Measurements from ENCODE around the gene MT1M. TPM values are rescaled to one million over a fixed set of nuclear protein-coding genes. Genes with fewer than 3 reads are reported as not detected.

MT1M gene
- polyA plus RNA-seq, 2 of the 4 experiments (the other 2 are of a cell fraction) = not detected

DNA sequence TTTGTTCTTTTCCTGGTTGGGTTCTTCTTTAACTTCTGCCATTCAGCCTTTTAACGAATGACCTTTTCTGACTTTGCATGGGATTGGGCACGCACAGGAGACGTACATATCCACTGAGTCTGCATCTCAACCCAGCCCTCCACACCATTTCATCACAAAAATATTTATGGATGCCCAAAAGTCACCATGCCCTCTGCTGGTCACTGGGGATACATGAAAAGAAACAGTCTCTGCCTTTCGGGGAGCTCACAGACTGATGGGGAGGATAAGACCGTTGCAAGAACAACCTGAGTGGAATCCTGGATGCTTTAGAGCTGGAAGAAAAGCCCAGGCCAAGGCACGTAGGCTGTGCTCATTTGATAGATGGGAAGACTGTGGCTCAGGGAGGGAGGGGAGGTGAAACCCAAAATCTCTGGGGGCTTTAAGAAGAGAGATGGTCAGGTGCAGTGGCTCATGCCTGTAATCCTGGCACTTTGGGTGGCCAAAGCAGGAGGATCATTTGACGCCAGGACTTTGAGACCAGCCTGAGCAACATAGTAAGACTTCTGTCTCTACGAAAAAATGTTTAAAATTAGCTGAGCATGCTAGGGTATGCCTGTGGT, 32.0 kb upstream of the MT1M start:
- ChIA-PET POLR2A (interaction anchor here (0.6 to 1.0 kb wide), 3 partner anchors 81 to 329 kb away, joined by 3 read pairs; partner anchors contain the start of gene MT1X), CTCF (interaction anchor here (0.6 to 19.7 kb wide), 44 partner anchors 9 to 376 kb away, joined by 3 to 340 read pairs (median 4); partner anchors contain the start of genes MT1A, MT1B, MT1F and MT1X)
- no peak for TF ChIP-seq EHMT2 (IDR thresholded peaks at IDR 0.05; ENCODE audit: low read depth)
- TF ChIP-seq, protein P1, sequence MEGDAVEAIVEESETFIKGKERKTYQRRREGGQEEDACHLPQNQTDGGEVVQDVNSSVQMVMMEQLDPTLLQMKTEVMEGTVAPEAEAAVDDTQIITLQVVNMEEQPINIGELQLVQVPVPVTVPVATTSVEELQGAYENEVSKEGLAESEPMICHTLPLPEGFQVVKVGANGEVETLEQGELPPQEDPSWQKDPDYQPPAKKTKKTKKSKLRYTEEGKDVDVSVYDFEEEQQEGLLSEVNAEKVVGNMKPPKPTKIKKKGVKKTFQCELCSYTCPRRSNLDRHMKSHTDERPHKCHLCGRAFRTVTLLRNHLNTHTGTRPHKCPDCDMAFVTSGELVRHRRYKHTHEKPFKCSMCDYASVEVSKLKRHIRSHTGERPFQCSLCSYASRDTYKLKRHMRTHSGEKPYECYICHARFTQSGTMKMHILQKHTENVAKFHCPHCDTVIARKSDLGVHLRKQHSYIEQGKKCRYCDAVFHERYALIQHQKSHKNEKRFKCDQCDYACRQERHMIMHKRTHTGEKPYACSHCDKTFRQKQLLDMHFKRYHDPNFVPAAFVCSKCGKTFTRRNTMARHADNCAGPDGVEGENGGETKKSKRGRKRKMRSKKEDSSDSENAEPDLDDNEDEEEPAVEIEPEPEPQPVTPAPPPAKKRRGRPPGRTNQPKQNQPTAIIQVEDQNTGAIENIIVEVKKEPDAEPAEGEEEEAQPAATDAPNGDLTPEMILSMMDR (IDR thresholded peaks at IDR 0.05) = peak; percentile 74
- no peak for TF ChIP-seq HOXB5 (CRISPR knock-in tag; IDR thresholded peaks at IDR 0.05)
- peak; percentile 68 to 69 for TF ChIP-seq RAD21 (conservative IDR thresholded peaks at IDR 0.05 in 1 of 2, IDR thresholded peaks at IDR 0.05 in 1 of 2)
- peak; percentile 80 for TF ChIP-seq SMC3 (IDR thresholded peaks at IDR 0.05)
- no peak for TF ChIP-seq HEYL (CRISPR knock-in tag; IDR thresholded peaks at IDR 0.05)
- no peak for TF ChIP-seq KDM1A (IDR thresholded peaks at IDR 0.05; ENCODE audit: low read depth)
- no peak for TF ChIP-seq POLR2AphosphoS2 (conservative IDR thresholded peaks at IDR 0.05; ENCODE audit: low read length)
- ATAC-seq = peak; percentile 84 to 87
- peak overlapping the region; percentile 45 for H3K4me2 ChIP-seq
- DNase-seq (ENCODE audit: low read depth in 1 of 2, low spot score in 1 of 2) = peak; percentile 69 to 87
- no peaks in the 10 kb centered on the region for H3K9me3 ChIP-seq
- WGBS (ENCODE audit: missing lambda C conversion rate) = 12% methylated on average over 8 of the region's 8 CpGs
- no peak overlapping the region for H3K4me3 ChIP-seq
- FAIRE-seq = peak; percentile 54
- H3K27ac ChIP-seq = peak overlapping the region; percentile 34 to 61; a peak in 4 of 6 replicates
- peaks cover 12% of the 10 kb centered on the region for H3K4me1 ChIP-seq

DNA sequence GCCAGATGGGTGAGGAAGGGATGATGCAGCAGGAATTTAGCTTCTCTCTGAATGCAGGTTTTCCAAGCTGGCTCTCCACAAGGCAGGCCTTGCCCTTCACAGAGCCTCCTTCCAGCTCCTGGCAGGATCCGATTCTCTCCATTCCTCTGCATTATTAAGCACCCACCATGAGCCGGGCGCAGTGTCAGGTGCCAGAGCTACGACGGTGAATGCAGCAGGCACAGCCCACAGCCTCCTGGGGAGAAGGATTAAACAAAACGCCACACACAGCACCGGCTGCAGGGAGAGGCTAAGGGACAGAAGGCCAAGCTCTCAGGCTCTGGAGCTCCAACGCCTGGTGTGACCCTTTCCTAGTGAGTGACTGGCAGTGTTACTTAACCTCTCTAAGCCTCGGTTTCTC, 31.1 kb upstream of the MT1M start:
- H3K4me1 ChIP-seq = peaks cover 20% of the 10 kb centered on the region
- H3K4me2 ChIP-seq = no peak overlapping the region
- no peak for TF ChIP-seq TFCP2L1 (CRISPR knock-in tag; IDR thresholded peaks at IDR 0.05)
- TF ChIP-seq, protein P2, sequence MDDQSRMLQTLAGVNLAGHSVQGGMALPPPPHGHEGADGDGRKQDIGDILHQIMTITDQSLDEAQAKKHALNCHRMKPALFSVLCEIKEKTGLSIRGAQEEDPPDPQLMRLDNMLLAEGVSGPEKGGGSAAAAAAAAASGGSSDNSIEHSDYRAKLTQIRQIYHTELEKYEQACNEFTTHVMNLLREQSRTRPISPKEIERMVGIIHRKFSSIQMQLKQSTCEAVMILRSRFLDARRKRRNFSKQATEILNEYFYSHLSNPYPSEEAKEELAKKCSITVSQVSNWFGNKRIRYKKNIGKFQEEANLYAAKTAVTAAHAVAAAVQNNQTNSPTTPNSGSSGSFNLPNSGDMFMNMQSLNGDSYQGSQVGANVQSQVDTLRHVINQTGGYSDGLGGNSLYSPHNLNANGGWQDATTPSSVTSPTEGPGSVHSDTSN (IDR thresholded peaks at IDR 0.05) = no peak
- TF ChIP-seq MAZ (IDR thresholded peaks at IDR 0.05; ENCODE audit: borderline replicate concordance, low read depth, low read length) = no peak
- no peak for TF ChIP-seq POLR2A (IDR thresholded peaks at IDR 0.05; ENCODE audit: low read length)
- TF ChIP-seq CEBPB (IDR thresholded peaks at IDR 0.05) = no peak
- no peak for TF ChIP-seq HOXB5 (CRISPR knock-in tag; IDR thresholded peaks at IDR 0.05)
- TF ChIP-seq RARB (CRISPR knock-in tag; IDR thresholded peaks at IDR 0.05) = no peak
- TF ChIP-seq, protein P3, sequence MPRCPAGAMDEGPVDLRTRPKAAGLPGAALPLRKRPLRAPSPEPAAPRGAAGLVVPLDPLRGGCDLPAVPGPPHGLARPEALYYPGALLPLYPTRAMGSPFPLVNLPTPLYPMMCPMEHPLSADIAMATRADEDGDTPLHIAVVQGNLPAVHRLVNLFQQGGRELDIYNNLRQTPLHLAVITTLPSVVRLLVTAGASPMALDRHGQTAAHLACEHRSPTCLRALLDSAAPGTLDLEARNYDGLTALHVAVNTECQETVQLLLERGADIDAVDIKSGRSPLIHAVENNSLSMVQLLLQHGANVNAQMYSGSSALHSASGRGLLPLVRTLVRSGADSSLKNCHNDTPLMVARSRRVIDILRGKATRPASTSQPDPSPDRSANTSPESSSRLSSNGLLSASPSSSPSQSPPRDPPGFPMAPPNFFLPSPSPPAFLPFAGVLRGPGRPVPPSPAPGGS (IDR thresholded peaks at IDR 0.05) = no peak
- DNase-seq (ENCODE audit: low read depth in 1 of 2, low spot score in 1 of 2) (no peak), ATAC-seq (no peak), FAIRE-seq (no peak)
- H3K27ac ChIP-seq = peak overlapping the region; percentile 34 to 61; a peak in 4 of 6 replicates
- ChIA-PET CTCF (interaction anchor here (0.7 to 19.7 kb wide), 34 partner anchors 9 to 375 kb away, joined by 3 to 340 read pairs (median 4); partner anchors contain the start of genes MT1A, MT1B, MT1F and MT1X), POLR2A (interaction anchor here (0.5 to 1.0 kb wide), 2 partner anchors 101 to 269 kb away, joined by 3 read pairs; no protein-coding TSS in a partner anchor)
- no peaks in the 10 kb centered on the region for H3K9me3 ChIP-seq
- H3K4me3 ChIP-seq = no peak overlapping the region
- 67% methylated on average over 9 of the region's 9 CpGs for WGBS (ENCODE audit: missing lambda C conversion rate)

DNA sequence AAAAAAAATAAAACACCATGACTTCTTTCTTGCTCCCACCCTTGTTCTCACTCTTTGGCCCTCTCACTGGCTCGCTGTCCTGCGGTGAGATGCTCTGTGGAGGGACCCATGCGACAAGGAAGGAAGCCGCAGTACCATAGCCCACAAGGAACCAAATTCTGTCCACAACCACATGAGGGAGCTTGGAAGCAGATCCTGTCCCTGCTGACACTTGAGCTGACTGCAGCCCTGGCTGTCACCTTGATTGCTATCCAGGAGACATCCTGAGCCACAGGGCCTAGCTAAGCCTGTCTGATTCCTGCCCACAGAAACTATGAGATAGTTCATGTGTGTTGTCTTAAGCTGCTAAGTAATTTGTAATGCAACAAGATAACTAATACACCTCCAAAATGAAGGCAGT, 28.9 kb upstream of the MT1M start:
- WGBS (ENCODE audit: missing lambda C conversion rate) = 69% methylated on average over 4 of the region's 4 CpGs
- H3K4me3 ChIP-seq = no peak overlapping the region
- CTCF ChIA-PET = interaction anchor here (0.6 to 19.7 kb wide), 25 partner anchors 9 to 258 kb away, joined by 3 to 340 read pairs (median 4); partner anchors contain the start of genes MT1A, MT1B, MT1E and MT1F
- peak overlapping the region; percentile 93 to 96; a peak in 5 of 6 replicates for H3K27ac ChIP-seq
- peaks cover 38% of the 10 kb centered on the region for H3K4me1 ChIP-seq
- no peak for FAIRE-seq
- no peak for TF ChIP-seq FOXS1 (CRISPR knock-in tag; IDR thresholded peaks at IDR 0.05)
- TF ChIP-seq, protein P4, sequence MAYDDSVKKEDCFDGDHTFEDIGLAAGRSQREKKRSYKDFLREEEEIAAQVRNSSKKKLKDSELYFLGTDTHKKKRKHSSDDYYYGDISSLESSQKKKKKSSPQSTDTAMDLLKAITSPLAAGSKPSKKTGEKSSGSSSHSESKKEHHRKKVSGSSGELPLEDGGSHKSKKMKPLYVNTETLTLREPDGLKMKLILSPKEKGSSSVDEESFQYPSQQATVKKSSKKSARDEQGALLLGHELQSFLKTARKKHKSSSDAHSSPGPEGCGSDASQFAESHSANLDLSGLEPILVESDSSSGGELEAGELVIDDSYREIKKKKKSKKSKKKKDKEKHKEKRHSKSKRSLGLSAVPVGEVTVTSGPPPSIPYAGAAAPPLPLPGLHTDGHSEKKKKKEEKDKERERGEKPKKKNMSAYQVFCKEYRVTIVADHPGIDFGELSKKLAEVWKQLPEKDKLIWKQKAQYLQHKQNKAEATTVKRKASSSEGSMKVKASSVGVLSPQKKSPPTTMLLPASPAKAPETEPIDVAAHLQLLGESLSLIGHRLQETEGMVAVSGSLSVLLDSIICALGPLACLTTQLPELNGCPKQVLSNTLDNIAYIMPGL (CRISPR knock-in tag; IDR thresholded peaks at IDR 0.05; ENCODE audit: borderline replicate concordance) = no peak
- TF ChIP-seq SMC3 (IDR thresholded peaks at IDR 0.05) = peak; percentile 78
- TF ChIP-seq, protein P1 (IDR thresholded peaks at IDR 0.05) = peak; percentile 52
- peak; percentile 65 to 71 for TF ChIP-seq RAD21 (conservative IDR thresholded peaks at IDR 0.05 in 1 of 2, IDR thresholded peaks at IDR 0.05 in 1 of 2)
- no peak for TF ChIP-seq MYC (IDR thresholded peaks at IDR 0.05; ENCODE audit: borderline replicate concordance, low read length)
- no peak for TF ChIP-seq HOXB13 (CRISPR knock-in tag; IDR thresholded peaks at IDR 0.05; ENCODE audit: low read depth)
- POLR2A ChIA-PET = interaction anchor here (0.9 to 10.8 kb wide), 3 partner anchors 40 to 98 kb away, joined by 4 to 185 read pairs (median 6); partner anchors contain the start of gene MT1X
- peak; percentile 67 to 78 for DNase-seq (ENCODE audit: low read depth in 1 of 2, low spot score in 1 of 2)
- no peaks in the 10 kb centered on the region for H3K9me3 ChIP-seq
- ATAC-seq = no peak
- H3K4me2 ChIP-seq = no peak overlapping the region
